OCI-LY3 (cell line): Measurements from ENCODE around the gene PRRC1.
"Not testable (repeated sequence)": the region's sequence is repeated elsewhere in the genome, so short reads cannot be mapped to it uniquely, and the experiment has no call there.

Experiments
- H2AFZ ChIP-seq: fragments of 200-600, 300-600 bp; shearing (Covaris generic); 2 replicates; pipeline ENCODE4 v1.6.0; 2014; ENCODE audit warnings: antibody characterized with exemption, low read depth, low read length
- H3K27ac ChIP-seq: fragments of 200-600, 300-600 bp; sonication (generic); 2 replicates; pipeline ENCODE4 v1.5.1; 2014; ENCODE audit warnings: mild to moderate bottlenecking, low read length, moderate library complexity, mixed read lengths
- H3K27me3 ChIP-seq: fragments of 200-600, 300-600 bp; sonication (generic); 2 replicates; pipeline ENCODE4 v1.6.1; 2014; ENCODE audit warnings: low read depth, low read length, mixed read lengths
- H3K36me3 ChIP-seq: fragments of 200-600, 300-600 bp; sonication (generic); replicated peaks from 2 replicates; pipeline ENCODE3; 2014; ENCODE audit warnings: low read depth, low read length, mixed read lengths
- H3K4me1 ChIP-seq: fragments of 300-600, 200-600 bp; sonication (generic); 2 replicates; pipeline ENCODE4 v1.6.1; 2014; ENCODE audit warnings: low read length, mixed read lengths
- H3K4me2 ChIP-seq: fragments of 200-600, 300-600 bp; sonication (generic); 2 replicates; pipeline ENCODE4 v1.6.1; 2014; ENCODE audit warnings: low read length, mixed read lengths
- H3K4me3 ChIP-seq: fragments of 300-600, 200-600 bp; sonication (generic); 2 replicates; pipeline ENCODE4 v1.5.1; 2014; ENCODE audit warnings: antibody characterized with exemption, mild to moderate bottlenecking, low read length, moderate library complexity
- H3K79me2 ChIP-seq: fragments of 300-600, 200-600 bp; shearing (Covaris generic); 2 replicates; pipeline ENCODE4 v1.6.1; 2014; ENCODE audit warnings: mild to moderate bottlenecking, low read length, mixed read lengths
- H3K9ac ChIP-seq: fragments of 300-600, 200-600 bp; shearing (Covaris generic); 2 replicates; pipeline ENCODE4 v1.6.0; 2014; ENCODE audit warnings: mild to moderate bottlenecking, low read length, moderate library complexity
- H3K9me3 ChIP-seq: fragments of 200-600, 300-600 bp; shearing (Covaris generic); 2 replicates; pipeline ENCODE4 v1.6.1; 2014; ENCODE audit warnings: low read length, mixed read lengths; ENCODE audit not compliant: insufficient read depth
- H4K20me1 ChIP-seq: fragments of 200-600, 300-600 bp; sonication (generic); 2 replicates; pipeline ENCODE4 v1.6.1; 2016; ENCODE audit warnings: low read length, mixed read lengths; ENCODE audit not compliant: insufficient read depth
- EZH2phosphoT487 ChIP-seq: fragments of 200-600 bp; shearing (Covaris generic); IDR thresholded peaks from 2 replicates; pipeline ENCODE4 v1.6.1; 2018; ENCODE audit warnings: antibody characterized with exemption, mixed run types, low read depth
- TF ChIP-seq, protein P1 (sequence below): fragments of 200-600, 300-600 bp; sonication (generic); IDR thresholded peaks from 2 replicates; pipeline ENCODE4 v1.5.1; 2014; ENCODE audit warnings: antibody characterized with exemption, low read length, low read depth

The PRRC1 gene

DNA sequence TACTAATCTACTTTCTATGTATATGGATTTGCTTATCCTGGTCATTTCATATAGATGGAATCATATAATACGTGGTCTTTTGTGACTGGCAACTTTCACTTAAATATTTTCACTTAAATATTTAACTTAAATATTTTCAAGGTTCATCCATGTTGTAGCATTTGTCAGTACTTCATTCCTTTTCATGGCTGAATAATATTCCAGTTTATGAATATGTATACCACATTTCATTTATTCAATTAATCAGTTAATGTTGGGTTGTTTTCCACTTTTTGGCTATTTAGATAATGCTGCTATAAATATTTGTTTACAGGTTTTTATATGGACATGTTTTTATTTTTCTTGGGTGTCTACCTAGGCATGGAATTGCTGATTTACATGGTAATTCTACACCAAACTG, 7.7 kb downstream of the PRRC1 start:
- TF ChIP-seq, protein P1, sequence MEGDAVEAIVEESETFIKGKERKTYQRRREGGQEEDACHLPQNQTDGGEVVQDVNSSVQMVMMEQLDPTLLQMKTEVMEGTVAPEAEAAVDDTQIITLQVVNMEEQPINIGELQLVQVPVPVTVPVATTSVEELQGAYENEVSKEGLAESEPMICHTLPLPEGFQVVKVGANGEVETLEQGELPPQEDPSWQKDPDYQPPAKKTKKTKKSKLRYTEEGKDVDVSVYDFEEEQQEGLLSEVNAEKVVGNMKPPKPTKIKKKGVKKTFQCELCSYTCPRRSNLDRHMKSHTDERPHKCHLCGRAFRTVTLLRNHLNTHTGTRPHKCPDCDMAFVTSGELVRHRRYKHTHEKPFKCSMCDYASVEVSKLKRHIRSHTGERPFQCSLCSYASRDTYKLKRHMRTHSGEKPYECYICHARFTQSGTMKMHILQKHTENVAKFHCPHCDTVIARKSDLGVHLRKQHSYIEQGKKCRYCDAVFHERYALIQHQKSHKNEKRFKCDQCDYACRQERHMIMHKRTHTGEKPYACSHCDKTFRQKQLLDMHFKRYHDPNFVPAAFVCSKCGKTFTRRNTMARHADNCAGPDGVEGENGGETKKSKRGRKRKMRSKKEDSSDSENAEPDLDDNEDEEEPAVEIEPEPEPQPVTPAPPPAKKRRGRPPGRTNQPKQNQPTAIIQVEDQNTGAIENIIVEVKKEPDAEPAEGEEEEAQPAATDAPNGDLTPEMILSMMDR: no peak
- TF ChIP-seq EZH2phosphoT487: no peak
- Histone ChIP-seq H3K9ac (no peak overlapping the region), H2AFZ (no peak overlapping the region), H3K36me3 (peaks cover 66% of the 10 kb centered on the region), H4K20me1 (peaks cover 4% of the 10 kb centered on the region), H3K27ac (no peak overlapping the region), H3K4me2 (no peak overlapping the region), H3K79me2 (peaks cover 24% of the 10 kb centered on the region), H3K4me3 (no peak overlapping the region), H3K9me3 (peaks cover 1% of the 10 kb centered on the region; the same call in 1 of the 2 replicates), H3K27me3 (no peaks in the 10 kb centered on the region), H3K4me1 (no peaks in the 10 kb centered on the region)

DNA sequence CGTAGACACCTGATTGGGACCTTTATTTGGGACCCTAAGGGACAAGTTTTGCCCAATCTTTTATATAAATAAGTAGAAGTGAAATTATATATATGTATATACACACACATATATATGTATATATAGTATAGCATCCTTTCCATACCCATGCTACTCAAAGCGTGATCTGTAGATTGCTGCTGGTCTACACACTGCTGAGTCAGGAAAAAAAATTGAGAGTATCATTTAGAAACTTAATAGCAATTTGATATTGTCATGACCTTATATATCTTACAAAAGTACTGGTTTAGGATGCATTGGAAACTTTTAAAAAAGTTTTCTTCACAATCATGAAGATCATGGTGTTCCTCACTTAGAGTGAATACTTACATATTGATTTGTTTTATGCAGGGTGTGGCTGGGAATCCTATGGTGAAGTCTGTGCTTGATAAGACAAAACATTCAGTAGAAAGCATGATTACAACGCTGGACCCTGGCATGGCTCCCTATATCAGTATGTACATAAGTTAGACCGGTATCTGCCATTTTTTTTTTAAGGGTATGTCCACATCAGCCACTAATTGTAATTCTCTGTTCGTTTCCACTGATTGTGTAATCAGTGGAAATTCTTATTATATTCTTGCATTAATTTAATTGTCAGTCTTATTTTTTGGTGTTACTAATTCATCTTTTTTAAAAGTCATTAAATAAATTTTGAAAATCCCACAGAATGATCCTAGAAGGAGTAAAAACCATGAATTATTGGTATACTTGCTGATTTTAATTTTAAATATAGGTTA, 12.7 kb downstream of the PRRC1 start:
- Histone ChIP-seq H3K9ac (no peak overlapping the region), H3K9me3 (no peaks in the 10 kb centered on the region), H3K27ac (no peak overlapping the region), H3K4me1 (no peaks in the 10 kb centered on the region), H3K27me3 (no peaks in the 10 kb centered on the region), H3K4me2 (no peak overlapping the region), H3K4me3 (no peak overlapping the region), H3K36me3 (peaks cover 40% of the 10 kb centered on the region), H3K79me2 (no peaks in the 10 kb centered on the region), H4K20me1 (no peaks in the 10 kb centered on the region; the same call in 1 of the 2 replicates), H2AFZ (no peak overlapping the region)
- TF ChIP-seq, protein P1: no peak
- no peak for TF ChIP-seq EZH2phosphoT487

DNA sequence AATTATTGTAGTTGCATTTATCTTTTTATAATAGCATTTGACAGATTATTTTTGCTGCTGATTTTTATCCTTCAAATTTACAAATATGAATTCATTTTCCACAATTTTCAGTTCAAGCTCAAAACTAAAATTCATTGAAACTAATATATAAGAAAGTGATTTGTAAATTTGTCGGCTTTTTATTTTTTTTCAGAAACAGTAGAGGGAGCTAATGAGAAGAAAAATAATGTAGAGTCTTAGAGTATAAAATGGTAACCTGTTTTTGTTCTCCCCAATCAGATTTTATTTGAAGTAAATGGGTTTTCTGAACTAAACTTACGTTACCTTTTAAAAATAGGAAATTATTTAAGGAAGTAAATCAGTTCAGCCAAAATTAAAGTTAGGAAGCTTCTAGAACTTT, 19.2 kb downstream of the PRRC1 start:
- Histone ChIP-seq H3K4me3 (no peak overlapping the region), H2AFZ (no peak overlapping the region), H3K27me3 (no peaks in the 10 kb centered on the region), H3K4me1 (no peaks in the 10 kb centered on the region), H3K4me2 (no peak overlapping the region), H3K9me3 (no peaks in the 10 kb centered on the region), H4K20me1 (no peaks in the 10 kb centered on the region; the same call in 1 of the 2 replicates), H3K27ac (no peak overlapping the region), H3K9ac (no peak overlapping the region), H3K36me3 (peaks cover 41% of the 10 kb centered on the region), H3K79me2 (no peaks in the 10 kb centered on the region)
- TF ChIP-seq, protein P1: peak; percentile 43
- no peak for TF ChIP-seq EZH2phosphoT487

DNA sequence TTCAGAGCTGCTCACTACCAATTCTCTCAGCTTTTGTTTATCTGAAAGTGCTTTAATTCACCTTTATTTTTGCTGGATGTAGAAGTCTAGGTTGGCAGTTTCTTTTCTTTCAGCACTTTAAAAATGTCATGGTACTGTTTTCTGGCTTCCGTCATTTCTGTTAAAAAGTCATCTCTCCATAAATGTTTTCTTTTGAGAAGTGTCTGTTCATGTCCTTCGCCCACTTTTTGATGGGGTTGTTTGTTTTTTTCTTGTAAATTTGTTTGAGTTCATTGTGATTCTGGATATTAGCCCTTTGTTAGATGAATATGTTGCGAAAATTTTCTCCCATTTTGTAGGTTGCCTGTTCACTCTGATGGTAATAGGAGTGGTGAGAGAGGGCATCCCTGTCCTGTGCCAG, 23.1 kb downstream of the PRRC1 start:
- H3K27me3 ChIP-seq, H3K27ac ChIP-seq, H3K79me2 ChIP-seq, H3K4me2 ChIP-seq, H2AFZ ChIP-seq, H3K4me3 ChIP-seq, H3K9me3 ChIP-seq, H3K4me1 ChIP-seq, H4K20me1 ChIP-seq, H3K9ac ChIP-seq: not testable (repeated sequence)
- H3K36me3 ChIP-seq: peaks cover 36% of the 10 kb centered on the region

DNA sequence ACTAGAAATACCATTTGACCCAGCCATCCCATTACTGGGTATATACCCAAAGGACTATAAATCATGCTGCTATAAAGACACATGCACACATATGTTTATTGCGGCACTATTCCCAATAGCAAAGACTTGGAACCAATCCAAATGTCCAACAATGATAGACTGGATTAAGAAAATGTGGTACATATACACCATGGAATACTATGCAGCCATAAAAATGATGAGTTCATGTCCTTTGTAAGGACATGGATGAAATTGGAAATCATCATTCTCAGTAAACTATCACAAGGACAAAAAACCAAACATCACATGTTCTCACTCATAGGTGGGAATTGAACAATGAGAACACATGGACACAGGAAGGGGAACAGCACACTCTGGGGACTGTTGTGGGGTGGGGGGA, 27.8 kb downstream of the PRRC1 start:
- H3K9ac ChIP-seq, H3K27me3 ChIP-seq, H2AFZ ChIP-seq, H3K79me2 ChIP-seq, H3K9me3 ChIP-seq, H3K4me3 ChIP-seq, H3K4me2 ChIP-seq, H4K20me1 ChIP-seq, H3K27ac ChIP-seq, H3K4me1 ChIP-seq: not testable (repeated sequence)
- peaks cover 23% of the 10 kb centered on the region for H3K36me3 ChIP-seq
